Measurements from ENCODE around the gene POLR1C.
A peak's percentile ranks its signal among the peaks of the same experiment; 100 is the strongest.

The POLR1C gene

GRCh38 chr6:43511824-43512415 is 5.0 kb upstream of the POLR1C start:
- Histone ChIP-seq H3K4me3 (replicated peaks; ENCODE audit: insufficient read depth, low read length) (no peak overlapping the region), H3K27me3 (ENCODE audit: insufficient read depth, poor library complexity, severe bottlenecking) (peaks cover 3% of the 10 kb centered on the region), H3K27ac (replicated peaks) (no peak overlapping the region)
- TF ChIP-seq REST (IDR thresholded peaks at IDR 0.05; ENCODE audit: insufficient replicate concordance, low read depth) = no peak
- no peak for TF ChIP-seq GABPA (IDR thresholded peaks at IDR 0.05; ENCODE audit: low read depth)
- no peak for TF ChIP-seq SPI1 (IDR thresholded peaks at IDR 0.05; ENCODE audit: borderline replicate concordance, low read depth)
- no peak for TF ChIP-seq CTCF (IDR thresholded peaks at IDR 0.05; ENCODE audit: insufficient read depth, low read length)
- no peak for TF ChIP-seq POLR2AphosphoS5 (IDR thresholded peaks at IDR 0.05; ENCODE audit: low read depth)
- no peak for DNase-seq (ENCODE audit: low read depth in 1 of 2, low spot score in 1 of 2)

- Histone ChIP-seq H3K27ac (replicated peaks) (peak overlapping the region; percentile 82), H3K4me3 (replicated peaks; ENCODE audit: insufficient read depth, low read length) (peak overlapping the region; percentile 92), H3K27me3 (ENCODE audit: insufficient read depth, poor library complexity, severe bottlenecking) (no peaks in the 10 kb centered on the region)
- no peak for DNase-seq (ENCODE audit: low read depth in 1 of 2, low spot score in 1 of 2)
- no peak for TF ChIP-seq GABPA (IDR thresholded peaks at IDR 0.05; ENCODE audit: low read depth)
- TF ChIP-seq POLR2AphosphoS5 (IDR thresholded peaks at IDR 0.05; ENCODE audit: low read depth) = no peak
- TF ChIP-seq CTCF (IDR thresholded peaks at IDR 0.05; ENCODE audit: insufficient read depth, low read length) = no peak
- no peak for TF ChIP-seq REST (IDR thresholded peaks at IDR 0.05; ENCODE audit: insufficient replicate concordance, low read depth)
- no peak for TF ChIP-seq SPI1 (IDR thresholded peaks at IDR 0.05; ENCODE audit: borderline replicate concordance, low read depth)
Observed at GRCh38 chr6:43515808-43516207, 1.1 kb upstream of the POLR1C start.

- Histone ChIP-seq H3K27me3 (ENCODE audit: insufficient read depth, poor library complexity, severe bottlenecking) (no peaks in the 10 kb centered on the region), H3K4me3 (replicated peaks; ENCODE audit: insufficient read depth, low read length) (peak overlapping the region; percentile 92), H3K27ac (replicated peaks) (peak overlapping the region; percentile 82)
- DNase-seq (ENCODE audit: low read depth in 1 of 2, low spot score in 1 of 2) = no peak
- TF ChIP-seq POLR2AphosphoS5 (IDR thresholded peaks at IDR 0.05; ENCODE audit: low read depth) = no peak
- TF ChIP-seq CTCF (IDR thresholded peaks at IDR 0.05; ENCODE audit: insufficient read depth, low read length) = no peak
- no peak for TF ChIP-seq REST (IDR thresholded peaks at IDR 0.05; ENCODE audit: insufficient replicate concordance, low read depth)
- no peak for TF ChIP-seq GABPA (IDR thresholded peaks at IDR 0.05; ENCODE audit: low read depth)
- TF ChIP-seq SPI1 (IDR thresholded peaks at IDR 0.05; ENCODE audit: borderline replicate concordance, low read depth) = no peak
Observed at GRCh38 chr6:43516367-43516696, 557 bp upstream of the POLR1C start.

Data from HL-60 (cell line).